Measurements from ENCODE around the gene SYPL2. TPM values are rescaled to one million over a fixed set of nuclear protein-coding genes. Genes with fewer than 3 reads are reported as not detected.

The SYPL2 gene
- total RNA-seq, 1 donor from 2014 or later, result not detected

- H3K9me3 Mint-ChIP-seq, result no peaks in the 10 kb centered on the region
- H3K4me3 ChIP-seq, result no peak overlapping the region
- H3K9ac ChIP-seq, result no peak overlapping the region
- H3K27me3 ChIP-seq, result peaks cover 11% of the 10 kb centered on the region
- no peaks in the 10 kb centered on the region for H3K36me3 Mint-ChIP-seq
- no peaks in the 10 kb centered on the region for H3K27me3 Mint-ChIP-seq (ENCODE audit: insufficient read depth, low read depth)
- no peaks in the 10 kb centered on the region for H3K9me3 ChIP-seq (ENCODE audit: low read depth)
- H4K20me1 ChIP-seq (ENCODE audit: low read depth), result no peaks in the 10 kb centered on the region
- H3K4me2 ChIP-seq, result no peak overlapping the region
- H3K4me3 Mint-ChIP-seq, result no peak overlapping the region
- H3F3A ChIP-seq (ENCODE audit: low read depth), result peaks cover 3% of the 10 kb centered on the region
- TF ChIP-seq EZH2phosphoT487 (IDR thresholded peaks at IDR 0.05) (no peak), EZH2 (IDR thresholded peaks at IDR 0.05) (no peak)
- TF ChIP-seq, protein P1, sequence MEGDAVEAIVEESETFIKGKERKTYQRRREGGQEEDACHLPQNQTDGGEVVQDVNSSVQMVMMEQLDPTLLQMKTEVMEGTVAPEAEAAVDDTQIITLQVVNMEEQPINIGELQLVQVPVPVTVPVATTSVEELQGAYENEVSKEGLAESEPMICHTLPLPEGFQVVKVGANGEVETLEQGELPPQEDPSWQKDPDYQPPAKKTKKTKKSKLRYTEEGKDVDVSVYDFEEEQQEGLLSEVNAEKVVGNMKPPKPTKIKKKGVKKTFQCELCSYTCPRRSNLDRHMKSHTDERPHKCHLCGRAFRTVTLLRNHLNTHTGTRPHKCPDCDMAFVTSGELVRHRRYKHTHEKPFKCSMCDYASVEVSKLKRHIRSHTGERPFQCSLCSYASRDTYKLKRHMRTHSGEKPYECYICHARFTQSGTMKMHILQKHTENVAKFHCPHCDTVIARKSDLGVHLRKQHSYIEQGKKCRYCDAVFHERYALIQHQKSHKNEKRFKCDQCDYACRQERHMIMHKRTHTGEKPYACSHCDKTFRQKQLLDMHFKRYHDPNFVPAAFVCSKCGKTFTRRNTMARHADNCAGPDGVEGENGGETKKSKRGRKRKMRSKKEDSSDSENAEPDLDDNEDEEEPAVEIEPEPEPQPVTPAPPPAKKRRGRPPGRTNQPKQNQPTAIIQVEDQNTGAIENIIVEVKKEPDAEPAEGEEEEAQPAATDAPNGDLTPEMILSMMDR (IDR thresholded peaks at IDR 0.05), result no peak
- DNase-seq (ENCODE audit: low spot score), result no peak
- H3K79me2 ChIP-seq (ENCODE audit: low read depth), result no peaks in the 10 kb centered on the region
- no peak overlapping the region for H3K27ac Mint-ChIP-seq
- H3K36me3 ChIP-seq, result no peaks in the 10 kb centered on the region
- peaks cover 46% of the 10 kb centered on the region for H3K4me1 Mint-ChIP-seq
- H3K27ac ChIP-seq, result no peak overlapping the region
- H2AFZ ChIP-seq (replicated peaks), result no peak overlapping the region
- peaks cover 1% of the 10 kb centered on the region for H3K4me1 ChIP-seq
These were observed 38.6 kb downstream of the SYPL2 start for GRCh38 chr1:109504974-109505373.

GRCh38 chr1:109508001-109508872 lies 41.9 kb downstream of the SYPL2 start:
- Mint-ChIP-seq H3K4me1 (peaks cover 21% of the 10 kb centered on the region), H3K36me3 (no peaks in the 10 kb centered on the region), H3K9me3 (no peaks in the 10 kb centered on the region), H3K4me3 (peak overlapping the region; percentile 89), H3K27ac (no peak overlapping the region), H3K27me3 (ENCODE audit: insufficient read depth, low read depth) (peaks cover 5% of the 10 kb centered on the region)
- H3K79me2 ChIP-seq (ENCODE audit: low read depth), result no peaks in the 10 kb centered on the region
- no peaks in the 10 kb centered on the region for H3K36me3 ChIP-seq
- peak overlapping the region; percentile 94 for H3K4me2 ChIP-seq
- H3K4me3 ChIP-seq, result no peak overlapping the region
- H4K20me1 ChIP-seq (ENCODE audit: low read depth), result no peaks in the 10 kb centered on the region
- peaks cover 4% of the 10 kb centered on the region for H3F3A ChIP-seq (ENCODE audit: low read depth)
- no peak for DNase-seq (ENCODE audit: low spot score)
- H2AFZ ChIP-seq (replicated peaks), result no peak overlapping the region
- H3K9ac ChIP-seq, result no peak overlapping the region
- H3K4me1 ChIP-seq, result peaks cover 6% of the 10 kb centered on the region
- H3K9me3 ChIP-seq (ENCODE audit: low read depth), result no peaks in the 10 kb centered on the region
- TF ChIP-seq EZH2 (IDR thresholded peaks at IDR 0.05), result no peak
- TF ChIP-seq, protein P1 (IDR thresholded peaks at IDR 0.05), result no peak
- TF ChIP-seq EZH2phosphoT487 (IDR thresholded peaks at IDR 0.05), result no peak
- no peak overlapping the region for H3K27ac ChIP-seq
- peaks cover 44% of the 10 kb centered on the region for H3K27me3 ChIP-seq

DNA sequence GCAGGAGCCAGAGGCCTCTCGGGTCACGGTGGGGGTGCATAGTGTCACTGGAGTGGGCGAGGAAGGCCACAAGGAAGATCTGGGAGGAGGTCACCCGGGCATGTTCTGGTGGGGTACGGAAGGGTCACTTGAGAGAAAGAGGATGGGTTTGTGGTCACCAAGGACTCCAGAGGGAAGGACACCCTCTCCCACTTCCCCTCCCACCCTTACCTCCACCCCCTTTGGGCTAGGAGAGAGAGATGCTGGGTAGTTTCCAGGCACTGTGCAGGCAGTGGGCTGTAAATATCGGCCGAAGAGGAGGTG lies 42.5 kb downstream of the SYPL2 start:
- Histone ChIP-seq H3K4me1 (peaks cover 6% of the 10 kb centered on the region), H3K9ac (no peak overlapping the region), H3K4me3 (peak overlapping the region; percentile 58), H4K20me1 (ENCODE audit: low read depth) (no peaks in the 10 kb centered on the region), H3K9me3 (ENCODE audit: low read depth) (no peaks in the 10 kb centered on the region), H3K36me3 (no peaks in the 10 kb centered on the region), H3K79me2 (ENCODE audit: low read depth) (no peaks in the 10 kb centered on the region), H3F3A (ENCODE audit: low read depth) (peaks cover 4% of the 10 kb centered on the region), H3K4me2 (peak overlapping the region; percentile 94), H2AFZ (replicated peaks) (peak overlapping the region; percentile 90), H3K27me3 (peaks cover 48% of the 10 kb centered on the region), H3K27ac (no peak overlapping the region)
- Mint-ChIP-seq H3K4me3 (peak overlapping the region; percentile 89), H3K27ac (no peak overlapping the region), H3K4me1 (peaks cover 21% of the 10 kb centered on the region), H3K27me3 (ENCODE audit: insufficient read depth, low read depth) (peaks cover 5% of the 10 kb centered on the region), H3K36me3 (no peaks in the 10 kb centered on the region), H3K9me3 (no peaks in the 10 kb centered on the region)
- TF ChIP-seq EZH2phosphoT487 (IDR thresholded peaks at IDR 0.05) (no peak), EZH2 (IDR thresholded peaks at IDR 0.05) (no peak)
- TF ChIP-seq, protein P1 (IDR thresholded peaks at IDR 0.05), result no peak
- DNase-seq (ENCODE audit: low spot score), result no peak

Measured in neural progenitor cell (in vitro differentiated cells).